SH-SY5Y (cell line): Measurements from ENCODE around the gene USH2A.

Experiments
- GATA2 ChIP-seq: IDR thresholded peaks from 2 replicates; pipeline ENCODE4 v1.6.1; 2011; ENCODE audit warnings: mild to moderate bottlenecking, low read depth, low read length
- GATA3 ChIP-seq: IDR thresholded peaks from 2 replicates; pipeline ENCODE4 v1.6.1; 2011; ENCODE audit warnings: low read depth, mild to moderate bottlenecking, low read length, moderate library complexity

GRCh38 chr1:215645182-215645581, 778.1 kb downstream of the USH2A start:
- TF ChIP-seq GATA2 (no peak), GATA3 (no peak)
